Heart left ventricle (tissue), 13 donors: Measurements from ENCODE around the gene FGF6.

ENCODE experiments used
- CTCF ChIP-seq, 12 donors: fragments of 200-600 bp; sonication (generic) in 4 of 12; IDR thresholded peaks; one replicate each; pipeline versions ENCODE4 v1.5.0 to v1.8.0; 2018 to 2022; ENCODE audit warnings: antibody characterized with exemption in 12 of 12, mild to moderate bottlenecking in 5 of 12
- POLR2A ChIP-seq, 2 donors: fragments of 450-650 bp; IDR thresholded peaks; one replicate each; pipeline ENCODE4 v1.6.1; 2017; ENCODE audit warnings: antibody characterized with exemption in 2 of 2, mild to moderate bottlenecking in 2 of 2, moderate library complexity in 2 of 2
- donor health status: ischemic (EF 13 %, LVEDD 7.1; RV severe dilation, severe dysfunction).
- donor health status: DM: no; HTN: yes; CAD: no.
- donor health status: DM: no; HTN: no; CAD: no.
- donor health status: ischemic (EF 25% LVEDD 6.9; RV normal size, moderate dysfunction).
- donor health status: ischemic (EF 25% LVEDD 5.7; RV mildly dilated, moderate dysfunction).
- donor health status: ischemic (EF 35%, LVEDD 5.7; RV mildly dilated, moderate dysfunction).
- donor health status: nonischemic (EF 11% LVEDD 7.7; RV severe dilation, severe dysfunction).
- donor health status: DM: yes; HTN: yes; CAD: no.
- donor health status: PGD.
- donor health status: ischemic (EF 29% LVEDD 5.4; RV normal size, mild dysfunction).
- donor health status: nonischemic (EF 23%, LVEDD 6.1; RV moderate dilation, normal function).

- TF ChIP-seq POLR2A (IDR thresholded peaks at IDR 0.05) (no peak), CTCF (IDR thresholded peaks at IDR 0.05) (no peak)
These were observed 11.9 kb downstream of the FGF6 start for GRCh38 chr12:4433745-4434058.
